Measurements from ENCODE around the gene IGFLR1.
A peak's percentile ranks its signal among the peaks of the same experiment; 100 is the strongest.
"Not testable (repeated sequence)": the region's sequence is repeated elsewhere in the genome, so short reads cannot be mapped to it uniquely, and the experiment has no call there.

Gene IGFLR1

GRCh38 chr19:35777086-35777841 is 35.0 kb upstream of the IGFLR1 start:
- peak; percentile 49 for DNase-seq (ENCODE audit: low spot score)

- no peak for DNase-seq (ENCODE audit: low spot score)
These were observed 34.0 kb upstream of the IGFLR1 start for GRCh38 chr19:35776102-35776788.

GRCh38 chr19:35775298-35776101 is 33.2 kb upstream of the IGFLR1 start, which contains the start of gene ARHGAP33:
TSS of gene ARHGAP33 (plus strand) at chr19:35775564. CDS start at chr19:35775659, 95 bp downstream.
- peak; percentile 97 for DNase-seq (ENCODE audit: low spot score)

- no peak for DNase-seq (ENCODE audit: low spot score)
These were observed 32.7 kb upstream of the IGFLR1 start for GRCh38 chr19:35775046-35775297.

GRCh38 chr19:35774274-35775045 is 32.2 kb upstream of the IGFLR1 start:
- DNase-seq (ENCODE audit: low spot score) = no peak

GRCh38 chr19:35773020-35773806 is 31.0 kb upstream of the IGFLR1 start:
- DNase-seq (ENCODE audit: low spot score) = no peak

- DNase-seq (ENCODE audit: low spot score) = not testable (repeated sequence)
These were observed 30.1 kb upstream of the IGFLR1 start for GRCh38 chr19:35772362-35772761.

- no peak for DNase-seq (ENCODE audit: low spot score)
These were observed 25.8 kb upstream of the IGFLR1 start for GRCh38 chr19:35768082-35768421.

- DNase-seq (ENCODE audit: low spot score) = no peak
These were observed 25.2 kb upstream of the IGFLR1 start for GRCh38 chr19:35767288-35768081.

- DNase-seq (ENCODE audit: low spot score) = no peak
These were observed 24.4 kb upstream of the IGFLR1 start for GRCh38 chr19:35766571-35767104.

GRCh38 chr19:35764432-35765315 is 22.4 kb upstream of the IGFLR1 start:
- no peak for DNase-seq (ENCODE audit: low spot score)

- no peak for DNase-seq (ENCODE audit: low spot score)
These were observed 18.6 kb upstream of the IGFLR1 start for GRCh38 chr19:35760711-35761349.

- DNase-seq (ENCODE audit: low spot score) = no peak
These were observed 17.4 kb upstream of the IGFLR1 start for GRCh38 chr19:35759697-35760096.

- DNase-seq (ENCODE audit: low spot score) = peak; percentile 99
These were observed 15.7 kb upstream of the IGFLR1 start, which contains the start of gene PROSER3 for GRCh38 chr19:35757749-35758608. TSS of gene PROSER3 (plus strand) at chr19:35758176. CDS start at chr19:35758216, 40 bp downstream.

- no peak for DNase-seq (ENCODE audit: low spot score)
These were observed 15.0 kb upstream of the IGFLR1 start for GRCh38 chr19:35757231-35757748.

- no peak for DNase-seq (ENCODE audit: low spot score)
These were observed 14.4 kb upstream of the IGFLR1 start, which contains the start of gene HSPB6 for GRCh38 chr19:35756377-35757230. TSS of gene HSPB6 (minus strand) at chr19:35757029. CDS start at chr19:35757008, 21 bp downstream.
